IMR-90 (cell line): Measurements from ENCODE around the gene RCAN2. TPM values are rescaled to one million over a fixed set of nuclear protein-coding genes. Genes with fewer than 3 reads are reported as not detected.

ENCODE experiments used
- ATAC-seq: fragments of 200-7000 bp; cut with Tn5 transposase; 2 replicates; pipeline ENCODE4 v1.9.1; 2020; ENCODE audit warnings: low read depth, mild to moderate bottlenecking, moderate library complexity
- BruUV-seq: library from RNA; stranded (reverse); fragments of 400-500 nt; replicated peaks from 2 replicates; lab custom pipeline; 2021; lab: Mats Ljungman, UMichigan
- CTCF ChIA-PET: fragments of 300-600 bp; formaldehyde crosslinking; extraction: SDS; loops from one replicate; lab custom pipeline; 2021; ENCODE audit warnings: antibody characterized with exemption; lab: Yijun Ruan, JAX
- POLR2A ChIA-PET: fragments of 300-600 bp; sonication (Branson Sonifier 250); formaldehyde crosslinking; loops from one replicate; lab custom pipeline; 2022; ENCODE audit warnings: antibody characterized with exemption; ENCODE audit not compliant: unreplicated experiment; lab: Charles Lee
- DNase-seq: peaks from one replicate; pipeline ENCODE4 v3.0.0; 2013
- H2AFZ ChIP-seq: replicated peaks from 2 replicates; pipeline ENCODE3; 2013; ENCODE audit warnings: low read length, mild to moderate bottlenecking; ENCODE audit not compliant: poor library complexity
- H2AK5ac ChIP-seq: 2 replicates; pipeline ENCODE4 v1.6.1; 2013; ENCODE audit warnings: low read depth, low read length, inconsistent platforms
- H2AK9ac ChIP-seq: replicated peaks from 2 replicates; pipeline ENCODE3; 2013; ENCODE audit warnings: mild to moderate bottlenecking, low read depth, low read length, moderate library complexity; ENCODE audit not compliant: poor library complexity
- H2BK120ac ChIP-seq: 2 replicates; pipeline ENCODE4 v1.6.1; 2013; ENCODE audit warnings: low read depth, low read length, inconsistent platforms
- H2BK15ac ChIP-seq: 3 replicates; pipeline ENCODE4 v1.6.1; 2013; ENCODE audit warnings: low read depth, low read length, inconsistent platforms
- H2BK20ac ChIP-seq: 2 replicates; pipeline ENCODE4 v1.6.1; 2013; ENCODE audit warnings: low read depth, mild to moderate bottlenecking, inconsistent platforms, low read length, moderate library complexity
- H2BK5ac ChIP-seq: 2 replicates; pipeline ENCODE4 v1.6.1; 2013; ENCODE audit warnings: mild to moderate bottlenecking, low read depth, low read length, inconsistent platforms; ENCODE audit not compliant: poor library complexity, severe bottlenecking
- H3K14ac ChIP-seq: replicated peaks from 2 replicates; pipeline ENCODE4 v1.6.1; 2013; ENCODE audit warnings: low read depth, low read length, inconsistent platforms
- H3K18ac ChIP-seq: 2 replicates; pipeline ENCODE4 v1.6.1; 2013; ENCODE audit warnings: low read depth, low read length, control low read depth
- H3K23ac ChIP-seq: 2 replicates; pipeline ENCODE4 v1.6.1; 2013; ENCODE audit warnings: low read depth, low read length, inconsistent platforms
- H3K27ac ChIP-seq: 2 replicates; pipeline ENCODE4 v1.5.1; 2013; ENCODE audit warnings: mild to moderate bottlenecking, control low read depth, low read length; ENCODE audit not compliant: insufficient read depth
- H3K27me3 ChIP-seq: 2 replicates; pipeline ENCODE4 v1.6.1; 2013; ENCODE audit warnings: low read length; ENCODE audit not compliant: control insufficient read depth, insufficient read depth
- H3K36me3 ChIP-seq: 2 replicates; pipeline ENCODE4 v1.6.1; 2013; ENCODE audit warnings: low read length, mixed read lengths; ENCODE audit not compliant: control insufficient read depth, insufficient read depth
- H3K4ac ChIP-seq: 2 replicates; pipeline ENCODE4 v1.6.1; 2013; ENCODE audit warnings: low read depth, low read length, inconsistent platforms
- H3K4me1 ChIP-seq: 2 replicates; pipeline ENCODE4 v1.6.1; 2013; ENCODE audit warnings: low read length, mixed read lengths; ENCODE audit not compliant: control insufficient read depth, insufficient read depth
- H3K4me2 ChIP-seq: 2 replicates; pipeline ENCODE4 v1.6.1; 2013; ENCODE audit warnings: low read depth, mild to moderate bottlenecking, control low read depth, low read length, moderate library complexity
- H3K4me3 ChIP-seq: 2 replicates; pipeline ENCODE4 v1.5.1; 2013; ENCODE audit warnings: low read depth, mild to moderate bottlenecking, control low read depth, low read length, moderate library complexity; ENCODE audit not compliant: insufficient read depth
- H3K56ac ChIP-seq: 2 replicates; pipeline ENCODE4 v1.6.1; 2013; ENCODE audit warnings: low read length, inconsistent platforms; ENCODE audit not compliant: insufficient read depth; ENCODE audit errors: extremely low read depth
- H3K79me1 ChIP-seq, 2 experiments: 2 replicates each; pipeline ENCODE4 v1.6.1; 2013; ENCODE audit warnings: low read length in 2 of 2, inconsistent platforms in 1 of 2, low read depth in 1 of 2
- H3K9ac ChIP-seq: 2 replicates; pipeline ENCODE4 v1.6.1; 2013; ENCODE audit warnings: low read depth, low read length, control low read depth
- H3K9me1 ChIP-seq: 2 replicates; pipeline ENCODE4 v1.6.1; 2013; ENCODE audit warnings: low read length, inconsistent platforms; ENCODE audit not compliant: insufficient read depth
- H3K9me3 ChIP-seq: 2 replicates; pipeline ENCODE4 v1.6.1; 2013; ENCODE audit warnings: low read length; ENCODE audit not compliant: control insufficient read depth, insufficient read depth
- H4K20me1 ChIP-seq: 2 replicates; pipeline ENCODE4 v1.6.1; 2013; ENCODE audit warnings: low read length, inconsistent platforms; ENCODE audit not compliant: insufficient read depth
- H4K5ac ChIP-seq: 2 replicates; pipeline ENCODE4 v1.6.1; 2013; ENCODE audit warnings: mild to moderate bottlenecking, low read depth, low read length, control low read depth
- H4K8ac ChIP-seq, 2 experiments: 2 replicates each; pipeline ENCODE4 v1.6.1; 2013; ENCODE audit warnings: low read depth in 2 of 2, low read length in 2 of 2, control low read depth in 1 of 2, inconsistent platforms in 1 of 2
- H4K91ac ChIP-seq: 2 replicates; pipeline ENCODE4 v1.6.1; 2013; ENCODE audit warnings: low read depth, low read length, inconsistent platforms; ENCODE audit not compliant: insufficient read depth
- RFX5 ChIP-seq: IDR thresholded peaks from 2 replicates; pipeline ENCODE4 v1.8.0; 2012; ENCODE audit warnings: low read depth, mild to moderate bottlenecking, low read length, moderate library complexity
- WGBS, 2 experiments: methylation state at CpG; one replicate each; pipeline versions ENCODE4 v1.1.5 to v1.1.7; 2013; ENCODE audit warnings: missing lambda C conversion rate in 2 of 2; ENCODE audit not compliant: insufficient read length in 1 of 2; ENCODE audit errors: extremely low coverage in 2 of 2; 5-methylcytosine and 5-hydroxymethylcytosine counted together
- dilution Hi-C: fragments of 300-500 bp; cut with HindIII; formaldehyde crosslinking; loops from one replicate; pipeline ENCODE4 v1.14.3; 2018; ENCODE audit warnings: low sequenced_read_pairs; ENCODE audit not compliant: unreplicated experiment
- in situ Hi-C: fragments of 300-500 bp; cut with MboI; formaldehyde crosslinking; loops from 3 replicates; pipeline ENCODE4 v1.14.3; 2019; ENCODE audit warnings: low sequenced_read_pairs, inconsistent platforms, mixed read lengths
- intact Hi-C: fragments of 100-400 bp; cut with micrococcal nuclease; formaldehyde crosslinking; loops from 2 replicates; pipeline ENCODE4 v1.10.0; 2022
- polyA plus RNA-seq, 3 experiments: library from polyadenylated mRNA; depleted of rRNA; stranded (reverse); fragments of >200 nt; gene quantifications; 2 replicates each; pipeline ENCODE4 v1.2.3, GENCODE V29; 2012; ENCODE audit warnings: low replicate concordance in 1 of 3
- total RNA-seq: library from RNA; depleted of rRNA; stranded (reverse); fragments of >200 nt; gene quantifications from 2 replicates; pipeline ENCODE4 v1.2.3, GENCODE V29; 2012
- TF ChIP-seq, protein P1 (sequence below): conservative IDR thresholded peaks from 2 replicates; pipeline ENCODE4 v1.5.1; 2012; ENCODE audit warnings: mild to moderate bottlenecking, low read depth, low read length, improper control_type of control experiment

Gene RCAN2
- total and polyA plus RNA-seq, 2 of the 4 experiments (the other 2 are of a cell fraction): 1.3 to 1.8 TPM

DNA sequence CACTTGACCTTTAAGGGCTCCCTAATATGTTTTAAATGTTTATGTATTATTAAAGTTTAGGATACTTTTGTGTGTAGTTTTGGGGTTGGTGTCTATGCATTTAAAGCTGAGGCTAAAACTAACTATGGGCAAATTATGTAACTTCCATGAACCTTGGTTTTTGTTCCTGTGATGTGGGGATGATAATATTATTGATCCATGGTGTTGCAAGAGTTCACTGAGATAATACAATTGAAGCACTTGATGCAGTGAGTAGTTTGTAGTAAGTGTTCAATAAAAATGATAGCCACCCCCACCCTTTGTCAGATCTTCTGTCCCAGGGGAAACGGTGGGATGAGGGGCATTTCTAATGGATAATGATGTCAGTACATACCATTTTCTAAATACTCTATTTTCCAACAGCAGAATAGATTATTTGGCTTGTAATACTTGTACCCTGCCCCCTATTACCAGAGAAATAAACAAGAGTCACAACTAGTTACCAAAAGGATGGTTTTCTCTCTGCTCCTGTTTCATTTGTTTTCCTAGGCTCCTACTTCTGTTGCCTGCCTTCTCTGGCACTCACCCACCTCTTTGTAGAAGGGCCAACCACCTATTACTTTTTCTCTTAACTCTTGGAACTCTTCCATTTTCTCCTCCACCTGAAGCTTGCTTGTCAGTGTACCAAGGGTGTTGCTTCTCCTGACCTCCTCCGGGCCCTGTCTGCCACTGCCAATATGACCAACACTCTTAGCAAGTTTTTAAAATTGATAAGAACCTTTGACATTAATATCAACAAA is 97.9 kb downstream of the RCAN2 start:
- ATAC-seq (no peak), DNase-seq (no peak)
- TF ChIP-seq, protein P1, sequence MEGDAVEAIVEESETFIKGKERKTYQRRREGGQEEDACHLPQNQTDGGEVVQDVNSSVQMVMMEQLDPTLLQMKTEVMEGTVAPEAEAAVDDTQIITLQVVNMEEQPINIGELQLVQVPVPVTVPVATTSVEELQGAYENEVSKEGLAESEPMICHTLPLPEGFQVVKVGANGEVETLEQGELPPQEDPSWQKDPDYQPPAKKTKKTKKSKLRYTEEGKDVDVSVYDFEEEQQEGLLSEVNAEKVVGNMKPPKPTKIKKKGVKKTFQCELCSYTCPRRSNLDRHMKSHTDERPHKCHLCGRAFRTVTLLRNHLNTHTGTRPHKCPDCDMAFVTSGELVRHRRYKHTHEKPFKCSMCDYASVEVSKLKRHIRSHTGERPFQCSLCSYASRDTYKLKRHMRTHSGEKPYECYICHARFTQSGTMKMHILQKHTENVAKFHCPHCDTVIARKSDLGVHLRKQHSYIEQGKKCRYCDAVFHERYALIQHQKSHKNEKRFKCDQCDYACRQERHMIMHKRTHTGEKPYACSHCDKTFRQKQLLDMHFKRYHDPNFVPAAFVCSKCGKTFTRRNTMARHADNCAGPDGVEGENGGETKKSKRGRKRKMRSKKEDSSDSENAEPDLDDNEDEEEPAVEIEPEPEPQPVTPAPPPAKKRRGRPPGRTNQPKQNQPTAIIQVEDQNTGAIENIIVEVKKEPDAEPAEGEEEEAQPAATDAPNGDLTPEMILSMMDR: no peak
- no peak for TF ChIP-seq RFX5
- Histone ChIP-seq H3K27me3 (no peaks in the 10 kb centered on the region), H3K36me3 (no peaks in the 10 kb centered on the region), H4K5ac (no peak overlapping the region), H2BK5ac (no peak overlapping the region), H2AFZ (no peak overlapping the region), H3K79me1 (no peaks in the 10 kb centered on the region), H2BK20ac (no peak overlapping the region), H2AK9ac (no peak overlapping the region), H3K56ac (no peak overlapping the region), H3K9me3 (no peaks in the 10 kb centered on the region), H2BK15ac (no peak overlapping the region), H2AK5ac (no peak overlapping the region), H3K18ac (no peak overlapping the region), H4K91ac (no peak overlapping the region), H3K27ac (no peak overlapping the region), H3K9ac (no peak overlapping the region), H3K4me2 (no peak overlapping the region), H2BK120ac (no peak overlapping the region), H4K8ac (no peak overlapping the region), H3K4ac (no peak overlapping the region), H3K14ac (no peak overlapping the region), H3K9me1 (no peaks in the 10 kb centered on the region), H3K23ac (no peak overlapping the region), H3K4me3 (no peak overlapping the region), H3K4me1 (no peaks in the 10 kb centered on the region), H4K20me1 (no peaks in the 10 kb centered on the region)
- no TSS peak for BruUV-seq
- in situ Hi-C loops: no loop called here
- intact Hi-C loops: no loop called here
- WGBS, 2 experiments: no CpG with 5 or more reads among the region's 2 CpGs
- dilution Hi-C loops: no loop called here
- POLR2A ChIA-PET: no interaction called here
- CTCF ChIA-PET: no interaction called here
